ENCODE results near the gene TNFRSF6B.

TNFRSF6B gene

GRCh38 chr20:63744158-63744557 is 47.7 kb downstream of the TNFRSF6B start:
- Histone ChIP-seq H3K4me1 (ENCODE audit: control insufficient read depth, insufficient read depth, low read length) (peaks cover 9% of the 10 kb centered on the region), H3K9ac (ENCODE audit: low read length) (no peak overlapping the region), H3K4me3 (ENCODE audit: low read depth, low read length) (no peak overlapping the region), H3K27ac (ENCODE audit: low read depth, low read length) (no peak overlapping the region), H3K27me3 (ENCODE audit: control insufficient read depth, insufficient read depth, low read length) (no peaks in the 10 kb centered on the region), H3K9me3 (ENCODE audit: control insufficient read depth, insufficient read depth, low read depth, low read length) (no peaks in the 10 kb centered on the region), H3K36me3 (ENCODE audit: control insufficient read depth, insufficient read depth, low read length) (peaks cover 23% of the 10 kb centered on the region)

DNA sequence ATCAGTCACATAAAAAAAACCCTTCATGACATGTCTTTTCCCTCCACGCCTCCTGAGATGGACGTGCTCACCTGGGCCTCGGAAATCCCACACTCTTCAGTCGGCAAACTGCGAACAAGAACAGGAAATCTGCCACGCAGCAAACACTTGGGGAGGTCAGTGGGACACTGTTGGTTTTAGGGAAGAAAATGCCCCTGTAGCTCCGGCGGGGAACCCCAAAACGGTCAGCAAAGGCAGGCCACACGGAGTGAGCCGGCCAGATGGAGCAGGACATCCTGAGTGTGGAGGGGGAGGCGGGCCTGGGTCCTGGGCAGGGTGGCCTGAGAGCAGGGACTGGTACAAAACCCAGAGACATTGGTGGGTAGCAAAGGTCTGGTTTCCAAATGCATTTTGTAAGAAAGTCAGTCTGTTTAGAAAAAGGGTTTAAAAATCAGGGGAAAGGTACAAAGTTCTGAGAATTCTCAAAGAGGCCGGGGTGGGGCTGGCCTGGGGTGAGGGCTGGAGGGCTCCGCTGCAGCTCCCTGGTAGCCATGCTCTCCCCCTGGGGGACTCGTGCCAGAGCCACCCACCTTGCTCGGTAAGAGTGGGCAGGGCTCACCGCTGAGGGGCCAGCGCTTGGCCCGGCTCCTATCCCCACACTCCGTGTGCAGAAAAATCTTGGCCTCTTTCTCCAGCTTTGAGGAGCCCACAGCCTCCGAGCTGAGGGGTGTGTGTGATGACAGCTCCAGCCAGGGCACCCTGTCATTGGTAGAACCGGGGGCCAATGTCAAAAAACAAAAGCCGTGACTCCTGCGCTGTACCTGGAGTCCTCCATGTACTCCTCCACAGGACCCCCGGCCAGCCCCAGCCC is 48.3 kb downstream of the TNFRSF6B start:
- Histone ChIP-seq H3K9me3 (ENCODE audit: control insufficient read depth, insufficient read depth, low read depth, low read length) (no peaks in the 10 kb centered on the region), H3K27ac (ENCODE audit: low read depth, low read length) (no peak overlapping the region), H3K27me3 (ENCODE audit: control insufficient read depth, insufficient read depth, low read length) (no peaks in the 10 kb centered on the region), H3K4me1 (ENCODE audit: control insufficient read depth, insufficient read depth, low read length) (peaks cover 9% of the 10 kb centered on the region), H3K4me3 (ENCODE audit: low read depth, low read length) (no peak overlapping the region), H3K36me3 (ENCODE audit: control insufficient read depth, insufficient read depth, low read length) (peaks cover 23% of the 10 kb centered on the region), H3K9ac (ENCODE audit: low read length) (no peak overlapping the region)

GRCh38 chr20:63745424-63745805 is 49.0 kb downstream of the TNFRSF6B start:
- no peak overlapping the region for H3K4me3 ChIP-seq (ENCODE audit: low read depth, low read length)
- peaks cover 9% of the 10 kb centered on the region for H3K4me1 ChIP-seq (ENCODE audit: control insufficient read depth, insufficient read depth, low read length)
- H3K9ac ChIP-seq (ENCODE audit: low read length): no peak overlapping the region
- H3K36me3 ChIP-seq (ENCODE audit: control insufficient read depth, insufficient read depth, low read length): peaks cover 23% of the 10 kb centered on the region
- H3K27me3 ChIP-seq (ENCODE audit: control insufficient read depth, insufficient read depth, low read length): no peaks in the 10 kb centered on the region
- H3K27ac ChIP-seq (ENCODE audit: low read depth, low read length): no peak overlapping the region
- H3K9me3 ChIP-seq (ENCODE audit: control insufficient read depth, insufficient read depth, low read depth, low read length): no peaks in the 10 kb centered on the region

- Histone ChIP-seq H3K9me3 (ENCODE audit: control insufficient read depth, insufficient read depth, low read depth, low read length) (no peaks in the 10 kb centered on the region), H3K4me3 (ENCODE audit: low read depth, low read length) (no peak overlapping the region), H3K27me3 (ENCODE audit: control insufficient read depth, insufficient read depth, low read length) (no peaks in the 10 kb centered on the region), H3K27ac (ENCODE audit: low read depth, low read length) (no peak overlapping the region), H3K36me3 (ENCODE audit: control insufficient read depth, insufficient read depth, low read length) (peaks cover 23% of the 10 kb centered on the region), H3K9ac (ENCODE audit: low read length) (no peak overlapping the region), H3K4me1 (ENCODE audit: control insufficient read depth, insufficient read depth, low read length) (peaks cover 12% of the 10 kb centered on the region)
Measured at GRCh38 chr20:63745961-63746731, 49.7 kb downstream of the TNFRSF6B start.

GRCh38 chr20:63746751-63747315 is 50.4 kb downstream of the TNFRSF6B start:
- Histone ChIP-seq H3K4me3 (ENCODE audit: low read depth, low read length) (no peak overlapping the region), H3K36me3 (ENCODE audit: control insufficient read depth, insufficient read depth, low read length) (peaks cover 23% of the 10 kb centered on the region), H3K4me1 (ENCODE audit: control insufficient read depth, insufficient read depth, low read length) (peaks cover 10% of the 10 kb centered on the region), H3K27me3 (ENCODE audit: control insufficient read depth, insufficient read depth, low read length) (no peaks in the 10 kb centered on the region), H3K27ac (ENCODE audit: low read depth, low read length) (no peak overlapping the region), H3K9ac (ENCODE audit: low read length) (no peak overlapping the region), H3K9me3 (ENCODE audit: control insufficient read depth, insufficient read depth, low read depth, low read length) (no peaks in the 10 kb centered on the region)

- Histone ChIP-seq H3K27ac (ENCODE audit: low read depth, low read length) (no peak overlapping the region), H3K4me3 (ENCODE audit: low read depth, low read length) (no peak overlapping the region), H3K27me3 (ENCODE audit: control insufficient read depth, insufficient read depth, low read length) (no peaks in the 10 kb centered on the region), H3K9me3 (ENCODE audit: control insufficient read depth, insufficient read depth, low read depth, low read length) (no peaks in the 10 kb centered on the region), H3K9ac (ENCODE audit: low read length) (no peak overlapping the region), H3K4me1 (ENCODE audit: control insufficient read depth, insufficient read depth, low read length) (peaks cover 17% of the 10 kb centered on the region), H3K36me3 (ENCODE audit: control insufficient read depth, insufficient read depth, low read length) (peaks cover 20% of the 10 kb centered on the region)
Measured at GRCh38 chr20:63747622-63748069, 51.2 kb downstream of the TNFRSF6B start.

Data from HUES6 (cell line).